Keratinocyte (primary cell): ENCODE data around the gene ZNF584.

Experiments
- CTCF ChIP-seq, 3 experiments: IDR thresholded peaks in 1 of 3; conservative IDR thresholded peaks in 1 of 3; optimal IDR thresholded peaks in 1 of 3; 2 replicates in 2 of 3; 3 replicates in 1 of 3; pipeline versions ENCODE3 to v1.5.1; 2011; ENCODE audit warnings: low read length in 3 of 3, mild to moderate bottlenecking in 3 of 3, moderate library complexity in 2 of 3, control low read depth in 1 of 3, inconsistent platforms in 1 of 3; ENCODE audit not compliant: insufficient read depth in 2 of 3; ENCODE audit errors: extremely low read depth in 1 of 3
- EZH2 ChIP-seq: IDR thresholded peaks from one replicate; pipeline ENCODE4 v1.6.1; 2012; ENCODE audit warnings: inconsistent platforms, mild to moderate bottlenecking, low read length, moderate library complexity

GRCh38 chr19:58379246-58379645 lies 29.2 kb upstream of the ZNF584 start:
- TF ChIP-seq CTCF (optimal IDR thresholded peaks at IDR 0.05 in 1 of 3, IDR thresholded peaks at IDR 0.05 in 1 of 3, conservative IDR thresholded peaks at IDR 0.05 in 1 of 3; ENCODE audit: extremely low read depth in 1 of 3, insufficient read depth in 2 of 3, low read length in 3 of 3) (no peak), EZH2 (no peak)
